GM19023 (cell line): ENCODE measurements around the gene CREBRF.
"Not testable (repeated sequence)": the region's sequence is repeated elsewhere in the genome, so short reads cannot be mapped to it uniquely, and the experiment has no call there.

ENCODE experiments used
- ATAC-seq: cut with Tn5 transposase; IDR thresholded peaks from one replicate; pipeline ENCODE4 v1.9.1; 2021; ENCODE audit warnings: mild to moderate bottlenecking, moderate library complexity; ENCODE audit not compliant: unreplicated experiment

The CREBRF gene

GRCh38 chr5:173148354-173148753 lies 92.2 kb downstream of the CREBRF start:
- no peak for ATAC-seq

GRCh38 chr5:173152547-173152946 lies 96.4 kb downstream of the CREBRF start:
- no peak for ATAC-seq

GRCh38 chr5:173153842-173154241 lies 97.7 kb downstream of the CREBRF start:
- ATAC-seq = no peak

GRCh38 chr5:173154619-173155018 lies 98.5 kb downstream of the CREBRF start:
- ATAC-seq = not testable (repeated sequence)

GRCh38 chr5:173155912-173156311 lies 99.8 kb downstream of the CREBRF start:
- no peak for ATAC-seq

GRCh38 chr5:173158366-173158765 lies 102.2 kb downstream of the CREBRF start:
- no peak for ATAC-seq

- ATAC-seq = no peak
These were observed 103.1 kb downstream of the CREBRF start for GRCh38 chr5:173159256-173159655.

- ATAC-seq = no peak
These were observed 105.0 kb downstream of the CREBRF start for GRCh38 chr5:173161148-173161547.

GRCh38 chr5:173163219-173163618 lies 107.1 kb downstream of the CREBRF start:
- no peak for ATAC-seq

GRCh38 chr5:173165177-173166016 lies 109.2 kb downstream of the CREBRF start:
- ATAC-seq = no peak

- ATAC-seq = no peak
These were observed 116.0 kb downstream of the CREBRF start for GRCh38 chr5:173172166-173172565.

- no peak for ATAC-seq
These were observed 119.4 kb downstream of the CREBRF start for GRCh38 chr5:173175523-173175922.

- ATAC-seq = no peak
These were observed 122.3 kb downstream of the CREBRF start for GRCh38 chr5:173178369-173178910.

GRCh38 chr5:173180331-173180730 lies 124.2 kb downstream of the CREBRF start:
- no peak for ATAC-seq

- no peak for ATAC-seq
These were observed 131.0 kb downstream of the CREBRF start for GRCh38 chr5:173187054-173187743.

GRCh38 chr5:173188280-173188679 lies 132.1 kb downstream of the CREBRF start:
- ATAC-seq = no peak
